Lung (tissue), 12 donors: ENCODE measurements around the gene SAP30BP. TPM values are rescaled to one million over a fixed set of nuclear protein-coding genes. Genes with fewer than 3 reads are reported as not detected.
A peak's percentile ranks its signal among the peaks of the same experiment; 100 is the strongest.

ENCODE experiments used
- ATAC-seq: fragments of 200-7000 bp; cut with Tn5 transposase; one replicate; pipeline ENCODE4 v1.9.1; 2020; ENCODE audit warnings: moderate number of reproducible peaks; ENCODE audit not compliant: insufficient read depth, low FRiP score
- DNase-seq, 3 donors: peaks; one replicate each; pipeline ENCODE4 v3.0.0-alpha.2; 2013 to 2017
- H3K27ac ChIP-seq, 2 donors: one replicate each; pipeline ENCODE4 v1.5.1; 2013; ENCODE audit warnings: mild to moderate bottlenecking in 2 of 2, moderate library complexity in 2 of 2, control low read depth in 1 of 2, inconsistent platforms in 1 of 2, low read depth in 1 of 2, low read length in 1 of 2
- H3K27me3 ChIP-seq, 3 donors: one replicate each; pipeline ENCODE4 v1.5.1; 2013; ENCODE audit warnings: low read length in 2 of 3; ENCODE audit not compliant: control insufficient read depth in 3 of 3, insufficient read depth in 3 of 3
- H3K36me3 ChIP-seq, 4 donors: one replicate each; pipeline ENCODE4 v1.5.1; 2013; ENCODE audit warnings: low read length in 4 of 4, mild to moderate bottlenecking in 1 of 4, moderate library complexity in 1 of 4; ENCODE audit not compliant: control insufficient read depth in 4 of 4, insufficient read depth in 4 of 4
- H3K4me1 ChIP-seq, 5 donors: one replicate each; pipeline ENCODE4 v1.5.1; 2013; ENCODE audit warnings: low read length in 5 of 5, mild to moderate bottlenecking in 2 of 5, moderate library complexity in 1 of 5; ENCODE audit not compliant: control insufficient read depth in 5 of 5, insufficient read depth in 5 of 5
- H3K4me3 ChIP-seq: one replicate; pipeline ENCODE4 v1.5.1; 2013; ENCODE audit warnings: mild to moderate bottlenecking, control low read depth, moderate library complexity
- H3K9ac ChIP-seq, 2 donors: one replicate each; pipeline ENCODE4 v1.5.1; 2013; ENCODE audit warnings: low read length in 2 of 2, control low read depth in 1 of 2; ENCODE audit not compliant: insufficient read depth in 1 of 2
- H3K9me3 ChIP-seq, 4 donors: one replicate each; pipeline ENCODE4 v1.5.1; 2013; ENCODE audit warnings: low read length in 3 of 4, mild to moderate bottlenecking in 1 of 4, moderate library complexity in 1 of 4; ENCODE audit not compliant: control insufficient read depth in 4 of 4, insufficient read depth in 3 of 4
- WGBS, 2 donors: extraction: QIAGEN DNeasy Blood & Tissue Kit; methylation state at CpG; one replicate each; pipeline ENCODE4 v1.1.7; 2013; 5-methylcytosine and 5-hydroxymethylcytosine counted together
- polyA plus RNA-seq, 2 donors: library from polyadenylated mRNA; stranded (reverse); fragments of 200-250 nt; gene quantifications; one replicate each; pipeline ENCODE4 v1.2.1, GENCODE V29; 2013
- total RNA-seq, 2 donors: library from RNA; depleted of rRNA in 1 of 2; stranded (reverse); fragments of >200 nt in 1 of 2; gene quantifications; one replicate each; pipeline ENCODE4 v1.2.1, GENCODE V29; 2014 to 2021
- TF ChIP-seq, protein P1 (sequence below): IDR thresholded peaks from 2 replicates; pipeline ENCODE4 v1.5.1; 2012; ENCODE audit warnings: mild to moderate bottlenecking; ENCODE audit errors: control extremely low read depth, extremely low read depth
- donor health status: control.
- donor health status: control.
- donor health status: Bipolar disorder and iron deficiency.
- donor health status: healthy.
- donor health status: DM: yes; HTN: yes; CAD: no.

Gene SAP30BP
- total and polyA plus RNA-seq, 4 donors: 46.5 to 82.9 (median 77.3) TPM

DNA sequence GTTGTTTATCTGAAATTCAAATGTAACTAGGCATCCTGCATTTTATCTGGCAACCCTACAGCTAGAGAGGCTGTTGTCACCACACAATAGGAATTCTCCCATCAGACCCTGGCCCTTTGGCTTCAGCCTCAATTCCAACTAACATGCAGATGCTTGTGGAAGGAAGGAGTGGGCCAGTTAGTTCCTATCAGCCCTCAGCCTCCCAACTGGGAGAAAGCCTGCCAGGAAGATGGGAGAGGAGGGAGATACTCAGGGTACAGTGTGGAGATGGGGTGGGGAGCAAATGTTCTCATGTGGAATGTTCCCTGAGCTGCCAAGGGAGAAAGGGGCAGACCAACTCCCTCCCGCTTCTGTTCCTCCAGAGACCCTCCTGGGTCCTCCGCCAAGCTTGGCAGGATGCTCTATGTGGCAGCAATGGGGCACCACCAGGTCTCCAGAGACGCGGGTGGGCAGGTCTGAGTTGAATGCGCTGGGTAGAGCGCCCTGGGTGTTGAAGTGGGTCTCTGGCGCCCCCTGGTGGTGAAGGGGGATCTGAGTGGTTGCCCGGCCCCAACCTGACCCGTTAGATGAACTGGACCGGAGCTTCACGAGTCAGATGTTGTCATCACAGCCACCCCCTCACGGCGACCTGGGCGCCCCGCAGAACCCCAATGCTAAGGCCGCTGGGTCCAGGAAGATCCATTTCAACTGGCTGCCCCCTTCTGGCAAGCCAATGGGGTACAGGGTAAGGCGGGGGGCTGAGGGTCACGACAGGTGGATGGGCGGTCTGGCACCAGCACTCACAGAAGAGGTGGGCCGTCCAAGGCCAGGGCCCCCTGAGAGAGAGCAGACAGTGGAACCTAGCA is 82.6 kb downstream of the SAP30BP start:
- peak; percentile 85 for ATAC-seq
- H3K36me3 ChIP-seq: peaks cover 0 to 2% (median 0%) of the 10 kb centered on the region in 4 donors

GRCh38 chr17:75750661-75751423 is 83.7 kb downstream of the SAP30BP start:
- Histone ChIP-seq H3K9me3 (no peaks in the 10 kb centered on the region), H3K36me3 (peaks cover 0 to 2% (median 0%) of the 10 kb centered on the region in 4 donors), H3K27me3 (no peaks in the 10 kb centered on the region), H3K9ac (no peak overlapping the region), H3K4me3 (no peak overlapping the region), H3K27ac (no peak overlapping the region), H3K4me1 (peaks cover 0 to 17% (median 2%) of the 10 kb centered on the region in 5 donors)
- WGBS, 2 donors: 88 to 92% methylated on average over 23 of the region's 23 CpGs
- no peak for ATAC-seq
- no peak for DNase-seq
- TF ChIP-seq, protein P1, sequence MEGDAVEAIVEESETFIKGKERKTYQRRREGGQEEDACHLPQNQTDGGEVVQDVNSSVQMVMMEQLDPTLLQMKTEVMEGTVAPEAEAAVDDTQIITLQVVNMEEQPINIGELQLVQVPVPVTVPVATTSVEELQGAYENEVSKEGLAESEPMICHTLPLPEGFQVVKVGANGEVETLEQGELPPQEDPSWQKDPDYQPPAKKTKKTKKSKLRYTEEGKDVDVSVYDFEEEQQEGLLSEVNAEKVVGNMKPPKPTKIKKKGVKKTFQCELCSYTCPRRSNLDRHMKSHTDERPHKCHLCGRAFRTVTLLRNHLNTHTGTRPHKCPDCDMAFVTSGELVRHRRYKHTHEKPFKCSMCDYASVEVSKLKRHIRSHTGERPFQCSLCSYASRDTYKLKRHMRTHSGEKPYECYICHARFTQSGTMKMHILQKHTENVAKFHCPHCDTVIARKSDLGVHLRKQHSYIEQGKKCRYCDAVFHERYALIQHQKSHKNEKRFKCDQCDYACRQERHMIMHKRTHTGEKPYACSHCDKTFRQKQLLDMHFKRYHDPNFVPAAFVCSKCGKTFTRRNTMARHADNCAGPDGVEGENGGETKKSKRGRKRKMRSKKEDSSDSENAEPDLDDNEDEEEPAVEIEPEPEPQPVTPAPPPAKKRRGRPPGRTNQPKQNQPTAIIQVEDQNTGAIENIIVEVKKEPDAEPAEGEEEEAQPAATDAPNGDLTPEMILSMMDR: no peak

More for the DNA sequence above, 82.6 kb downstream of the SAP30BP start:
- 16 to 21% methylated on average over 20 of the region's 20 CpGs for WGBS, 2 donors
- Histone ChIP-seq H3K27ac (no peak overlapping the region), H3K4me3 (no peak overlapping the region), H3K4me1 (peaks cover 0 to 17% (median 2%) of the 10 kb centered on the region in 5 donors), H3K9ac (no peak overlapping the region), H3K9me3 (no peaks in the 10 kb centered on the region), H3K27me3 (no peaks in the 10 kb centered on the region)
- DNase-seq: peak; percentile 68 to 79 (median 69)
- TF ChIP-seq, protein P1: peak; percentile 85

- H3K27me3 ChIP-seq: no peaks in the 10 kb centered on the region
- H3K9me3 ChIP-seq: no peaks in the 10 kb centered on the region
- 87 to 90% methylated on average over 24 of the region's 24 CpGs for WGBS, 2 donors
- peaks cover 0 to 6% (median 0%) of the 10 kb centered on the region in 4 donors for H3K36me3 ChIP-seq
- no peak for DNase-seq
- H3K4me3 ChIP-seq: no peak overlapping the region
- no peak overlapping the region for H3K9ac ChIP-seq
- H3K4me1 ChIP-seq: peaks cover 0 to 17% (median 2%) of the 10 kb centered on the region in 5 donors
- TF ChIP-seq, protein P1: no peak
- no peak for ATAC-seq
- no peak overlapping the region for H3K27ac ChIP-seq
Observed at GRCh38 chr17:75751676-75752404, 84.7 kb downstream of the SAP30BP start.
